Measurements from ENCODE around the gene F10. TPM values are rescaled to one million over a fixed set of nuclear protein-coding genes. Genes with fewer than 3 reads are reported as not detected.

F10 gene
- polyA plus RNA-seq, 4 donors, result 17.5 to 33.4 (median 20.6) TPM

DNA sequence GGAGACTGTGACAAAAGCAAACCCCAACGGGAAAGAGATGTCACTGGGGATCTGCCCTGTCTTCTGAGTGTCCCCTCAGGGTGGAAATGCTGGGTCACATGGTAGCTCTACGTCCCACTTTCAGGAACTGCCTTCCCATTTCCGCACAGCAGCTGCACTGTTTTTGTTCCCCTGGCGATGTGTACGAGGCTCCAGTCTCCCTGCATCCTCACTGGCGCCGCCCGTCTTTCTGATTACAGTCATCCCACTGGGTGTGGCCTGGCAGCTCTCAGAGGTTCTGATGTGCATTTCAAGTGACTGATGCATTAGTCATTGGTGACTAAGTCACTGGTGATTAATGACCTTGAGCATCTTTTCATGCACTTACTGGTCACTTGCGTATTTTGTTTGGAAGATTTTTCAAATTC lies 64.7 kb downstream of the F10 start:
- no peak for DNase-seq (ENCODE audit: low read depth in 4 of 4, low spot score in 3 of 4)

- DNase-seq (ENCODE audit: low read depth in 4 of 4, low spot score in 3 of 4), result no peak
These were observed 65.5 kb downstream of the F10 start for GRCh38 chr13:113187883-113188665.

DNA sequence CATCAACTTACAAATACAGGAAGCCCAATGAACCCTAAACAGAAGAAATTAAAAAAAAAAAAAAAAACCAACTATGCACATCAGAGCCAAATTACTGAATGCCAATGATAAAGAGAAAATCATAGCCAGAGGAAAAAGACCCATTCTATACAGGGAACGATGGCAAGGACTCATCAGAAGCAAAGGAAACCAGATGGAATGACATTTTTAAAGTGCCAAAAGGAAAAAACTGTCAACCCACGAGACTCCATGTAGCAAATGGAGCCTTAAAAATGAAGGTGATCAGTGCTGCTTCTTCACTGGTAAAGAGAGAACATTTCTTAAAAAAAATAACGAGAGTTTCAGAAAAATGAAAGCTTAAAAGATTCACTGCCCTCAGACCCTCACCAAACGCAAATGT lies 67.6 kb downstream of the F10 start:
- DNase-seq (ENCODE audit: low read depth in 4 of 4, low spot score in 3 of 4), result no peak

DNA sequence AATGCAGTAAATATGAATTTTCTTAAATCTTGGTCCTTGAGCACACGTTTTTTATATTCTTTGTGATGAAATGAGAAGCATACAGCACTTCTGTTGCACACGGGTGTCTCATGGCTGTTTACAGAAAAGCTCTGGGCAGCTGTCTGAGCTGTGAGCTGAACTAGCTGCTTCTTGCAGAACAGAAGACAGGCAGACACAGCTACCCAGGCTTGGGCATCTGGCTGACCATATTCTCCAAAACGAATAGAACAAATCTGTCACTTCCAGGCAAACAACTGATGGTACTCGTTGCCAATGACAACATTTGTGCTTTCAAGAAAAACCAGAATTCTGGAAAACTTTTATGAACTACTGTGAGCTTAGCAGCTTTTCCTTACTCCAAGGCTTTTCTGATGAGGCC lies 69.7 kb downstream of the F10 start:
- DNase-seq (ENCODE audit: low read depth in 4 of 4, low spot score in 3 of 4), result no peak

GRCh38 chr13:113192902-113193301 lies 70.3 kb downstream of the F10 start:
- DNase-seq (ENCODE audit: low read depth in 4 of 4, low spot score in 3 of 4), result no peak

DNA sequence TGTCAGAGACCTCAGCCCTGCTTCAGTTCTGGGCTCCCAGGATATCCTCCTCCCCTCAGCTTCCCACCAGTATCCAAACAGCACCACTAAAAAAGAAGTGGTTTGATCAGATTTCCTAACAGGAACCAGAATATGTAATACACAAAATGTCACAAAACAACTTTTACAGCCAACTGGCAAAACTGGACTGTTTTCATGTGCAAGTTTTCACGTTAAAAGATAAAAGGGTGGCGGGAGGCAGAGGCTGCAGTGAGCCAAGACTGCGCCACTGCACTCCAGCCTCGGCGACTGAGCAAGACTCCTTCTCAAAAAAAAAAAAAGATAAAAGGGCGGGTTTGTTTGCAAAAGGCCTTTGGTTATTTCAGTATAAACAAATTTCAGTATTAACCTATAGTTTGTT lies 72.8 kb downstream of the F10 start:
- DNase-seq (ENCODE audit: low read depth in 4 of 4, low spot score in 3 of 4), result no peak

DNA sequence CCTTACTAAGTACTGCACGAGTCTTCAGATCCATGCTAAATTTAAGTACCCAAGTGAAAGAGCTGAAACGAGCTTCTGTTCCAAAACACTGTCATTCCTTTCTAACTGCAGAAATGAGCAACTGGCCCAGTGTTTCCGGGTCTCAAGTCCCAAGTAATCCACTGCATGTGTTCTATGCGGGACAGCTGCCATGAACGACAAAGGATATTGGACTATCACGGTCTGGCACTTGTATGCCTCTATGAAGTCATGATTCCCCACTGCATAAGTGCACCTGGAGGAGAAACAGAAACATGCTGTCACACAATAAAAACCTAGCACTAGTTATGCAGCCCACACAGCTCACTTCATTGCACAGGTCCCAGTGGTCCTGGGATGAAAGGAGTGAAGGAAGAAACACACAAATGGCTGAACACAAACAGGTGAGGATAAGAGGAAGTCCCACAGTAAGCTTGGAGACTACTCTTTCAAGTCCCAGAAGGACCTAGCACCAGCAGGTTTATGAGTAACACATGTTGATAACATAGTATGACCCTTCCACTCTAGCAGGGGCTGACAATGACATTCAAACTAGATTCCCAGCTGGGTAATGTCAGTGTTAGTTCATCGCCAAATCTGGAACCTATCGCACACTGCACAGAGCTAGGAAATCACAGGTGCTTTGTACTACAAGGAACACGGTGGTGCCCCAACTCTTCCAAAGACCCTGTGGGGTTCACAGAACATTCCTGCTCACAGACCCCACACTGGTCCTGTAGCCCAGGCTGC lies 74.6 kb downstream of the F10 start:
- no peak for DNase-seq (ENCODE audit: low read depth in 4 of 4, low spot score in 3 of 4)

Other genes starting within 250 kb of the F10 start
- gene MCF2L, start 153.6 kb upstream of the F10 start, polyA plus RNA-seq (ENCODE audit: insufficient read length in 4 of 4), result 10 to 100 TPM; 13.6 to 38.5 (median 31.1) TPM
- gene F7, start 17.0 kb upstream of the F10 start, polyA plus RNA-seq (ENCODE audit: insufficient read length in 4 of 4), result 1 to 10 TPM; 1.3 to 3.2 (median 2.4) TPM
- 1 to 10 TPM in 2 of 4 donors, under 1 TPM in 2; 0.20 to 2.2 (median 1.1) TPM for gene PROZ, start 35.8 kb downstream of the F10 start, polyA plus RNA-seq (ENCODE audit: insufficient read length in 4 of 4)
- 10 to 100 TPM; 53.2 to 67.5 (median 58.6) TPM for gene PCID2, start 85.9 kb downstream of the F10 start, polyA plus RNA-seq (ENCODE audit: insufficient read length in 4 of 4)
- 10 to 100 TPM; 59.7 to 87.2 (median 82.7) TPM for gene CUL4A, start 86.8 kb downstream of the F10 start, polyA plus RNA-seq (ENCODE audit: insufficient read length in 4 of 4)
- gene LAMP1, start 174.4 kb downstream of the F10 start, polyA plus RNA-seq (ENCODE audit: insufficient read length in 4 of 4), result 100 to 1,000 TPM; 164 to 194 (median 177) TPM
- gene GRTP1, start 241.3 kb downstream of the F10 start, polyA plus RNA-seq (ENCODE audit: insufficient read length in 4 of 4), result 10 to 100 TPM in 3 of 4 donors, 1 to 10 TPM in 1; 3.9 to 26.7 (median 12.7) TPM